Vagina (tissue), 2 donors: Measurements from ENCODE around the gene ABCC3. TPM values are rescaled to one million over a fixed set of nuclear protein-coding genes. Genes with fewer than 3 reads are reported as not detected.

ENCODE experiments used
- DNase-seq, 2 donors: peaks; one replicate each; pipeline ENCODE4 v3.0.0-alpha.2; 2017; ENCODE audit errors: extremely low spot score in 2 of 2
- H3K27ac ChIP-seq: fragments of 200-600 bp; sonication (generic); one replicate; pipeline ENCODE4 v1.5.1; 2019
- H3K27me3 ChIP-seq: fragments of 200-600 bp; sonication (generic); one replicate; pipeline ENCODE4 v1.5.1; 2019
- H3K36me3 ChIP-seq, 2 donors: fragments of 200-600 bp; sonication (generic); one replicate each; pipeline ENCODE4 v1.5.1; 2017 to 2019
- H3K4me1 ChIP-seq: fragments of 200-600 bp; sonication (generic); one replicate; pipeline ENCODE4 v1.5.1; 2019
- H3K4me3 ChIP-seq, 2 donors: fragments of 200-600 bp; sonication (generic); 1 replicate in 1 of 2; 2 replicates in 1 of 2; pipeline ENCODE4 v1.5.1; 2016 to 2019
- H3K9me3 ChIP-seq: fragments of 200-600 bp; sonication (generic); one replicate; pipeline ENCODE4 v1.5.1; 2019
- CTCF ChIP-seq, 3 experiments: fragments of 450-650 bp in 2 of 3; fragments of 200-600 bp in 1 of 3; sonication (generic) in 1 of 3; IDR thresholded peaks; one replicate each; pipeline ENCODE4 v1.5.1; 2017 to 2019; ENCODE audit warnings: antibody characterized with exemption in 3 of 3, mild to moderate bottlenecking in 2 of 3, moderate library complexity in 2 of 3
- POLR2A ChIP-seq, 2 donors: fragments of 450-650 bp; IDR thresholded peaks; one replicate each; pipeline ENCODE4 v1.6.1; 2017; ENCODE audit warnings: antibody characterized with exemption in 2 of 2, mild to moderate bottlenecking in 2 of 2, moderate library complexity in 2 of 2
- POLR2AphosphoS5 ChIP-seq, 2 donors: sonication (generic); formaldehyde crosslinking; IDR thresholded peaks; one replicate each; pipeline ENCODE4 v1.9.0; 2017; ENCODE audit warnings: antibody characterized with exemption in 2 of 2, mild to moderate bottlenecking in 2 of 2, low read depth in 1 of 2; ENCODE audit not compliant: insufficient read depth in 1 of 2
- intact Hi-C: fragments of 100-400 bp; cut with DNase I; formaldehyde crosslinking; loops from one replicate; pipeline ENCODE4 v1.15.1; 2023
- total RNA-seq: library from RNA; depleted of rRNA; stranded (reverse); fragments of >200 nt; gene quantifications from one replicate; pipeline ENCODE4 v1.2.3, GENCODE V29; 2016

ABCC3 gene
- 47.6 TPM for total RNA-seq

- no peaks in the 10 kb centered on the region for H3K27me3 ChIP-seq
- no peak within 1 kb of the TSS for H3K27ac ChIP-seq
- no peaks in the 10 kb centered on the region for H3K36me3 ChIP-seq
- TF ChIP-seq POLR2AphosphoS5 (IDR thresholded peaks at IDR 0.05; ENCODE audit: insufficient read depth in 1 of 2, low read depth in 1 of 2) = peak in 1 of 2 donors; percentile 88
- peak in 1 of 2 donors; percentile 16 for TF ChIP-seq POLR2A (IDR thresholded peaks at IDR 0.05)
- TF ChIP-seq CTCF (IDR thresholded peaks at IDR 0.05) = no peak
- H3K9me3 ChIP-seq = no peaks in the 10 kb centered on the region
- peak within 1 kb of the TSS; percentile 47 to 58 for H3K4me3 ChIP-seq
- intact Hi-C loops = loop anchor here (5.0 kb wide), 2 partner anchors 53 to 208 kb away; no protein-coding TSS in a partner anchor
- peaks cover 37% of the 10 kb centered on the region for H3K4me1 ChIP-seq
- DNase-seq = no peak
Measured at GRCh38 chr17:50634224-50634914, at the start of gene ABCC3. Gene ABCC3 (plus strand): TSS chr17:50634881. CDS start chr17:50634937, 56 bp downstream.

- no peak for DNase-seq
- Histone ChIP-seq H3K27me3 (no peaks in the 10 kb centered on the region), H3K4me1 (peaks cover 21% of the 10 kb centered on the region), H3K9me3 (no peaks in the 10 kb centered on the region), H3K36me3 (no peaks in the 10 kb centered on the region), H3K27ac (no peak overlapping the region), H3K4me3 (no peak overlapping the region)
- TF ChIP-seq CTCF (IDR thresholded peaks at IDR 0.05) (no peak), POLR2AphosphoS5 (IDR thresholded peaks at IDR 0.05; ENCODE audit: insufficient read depth in 1 of 2, low read depth in 1 of 2) (no peak), POLR2A (IDR thresholded peaks at IDR 0.05) (no peak)
- intact Hi-C loops = no loop called here
Measured at GRCh38 chr17:50585346-50585745, 49.3 kb upstream of the ABCC3 start.

- TF ChIP-seq POLR2AphosphoS5 (IDR thresholded peaks at IDR 0.05; ENCODE audit: insufficient read depth in 1 of 2, low read depth in 1 of 2) = no peak
- TF ChIP-seq CTCF (IDR thresholded peaks at IDR 0.05) = no peak
- TF ChIP-seq POLR2A (IDR thresholded peaks at IDR 0.05) = no peak
- intact Hi-C loops = no loop called here
- Histone ChIP-seq H3K27ac (no peak overlapping the region), H3K27me3 (no peaks in the 10 kb centered on the region), H3K4me3 (no peak overlapping the region), H3K36me3 (no peaks in the 10 kb centered on the region), H3K9me3 (no peaks in the 10 kb centered on the region), H3K4me1 (peaks cover 26% of the 10 kb centered on the region)
- no peak for DNase-seq
Measured at GRCh38 chr17:50585891-50586290, 48.8 kb upstream of the ABCC3 start.

GRCh38 chr17:50586421-50587247 is 48.0 kb upstream of the ABCC3 start:
- H3K27ac ChIP-seq = no peak overlapping the region
- no peaks in the 10 kb centered on the region for H3K9me3 ChIP-seq
- H3K4me3 ChIP-seq = no peak overlapping the region
- TF ChIP-seq POLR2A (IDR thresholded peaks at IDR 0.05) (no peak), CTCF (IDR thresholded peaks at IDR 0.05) (no peak), POLR2AphosphoS5 (IDR thresholded peaks at IDR 0.05; ENCODE audit: insufficient read depth in 1 of 2, low read depth in 1 of 2) (no peak)
- no peak for DNase-seq
- intact Hi-C loops = no loop called here
- H3K4me1 ChIP-seq = peaks cover 29% of the 10 kb centered on the region
- no peaks in the 10 kb centered on the region for H3K36me3 ChIP-seq
- no peaks in the 10 kb centered on the region for H3K27me3 ChIP-seq
